Activated T-helper 17 cell treated with anti-CD3 and anti-CD28 coated beads, Interleukin-2, amount 50 U/mL, for 72 hours (primary cell): ENCODE results near the gene PDE6H. TPM values are rescaled to one million over a fixed set of nuclear protein-coding genes. Genes with fewer than 3 reads are reported as not detected.

ENCODE experiments used
- ATAC-seq: fragments of 150-1000 bp; cut with Tn5 transposase; replicated peaks from 2 replicates; pipeline ENCODE4 v1.10.0; 2021; ENCODE audit warnings: mild to moderate bottlenecking, moderate library complexity
- H3K27ac Mint-ChIP-seq: one replicate; pipeline ENCODE4 v1.8.0; 2022; ENCODE audit warnings: mixed read lengths
- H3K27me3 Mint-ChIP-seq: one replicate; pipeline ENCODE4 v1.8.0; 2022; ENCODE audit warnings: mixed read lengths
- H3K36me3 Mint-ChIP-seq: one replicate; pipeline ENCODE4 v1.8.0; 2022; ENCODE audit warnings: low read depth, mild to moderate bottlenecking, mixed read lengths
- H3K4me1 Mint-ChIP-seq: one replicate; pipeline ENCODE4 v1.8.0; 2022; ENCODE audit warnings: mixed read lengths
- H3K4me3 Mint-ChIP-seq: one replicate; pipeline ENCODE4 v1.8.0; 2022; ENCODE audit warnings: mild to moderate bottlenecking, mixed read lengths
- H3K9me3 Mint-ChIP-seq: one replicate; pipeline ENCODE4 v1.8.0; 2022; ENCODE audit warnings: mixed read lengths
- total RNA-seq, 2 donors: library from RNA; stranded (reverse); gene quantifications; one replicate each; pipeline ENCODE4 v1.2.3, GENCODE V29; 2022

The PDE6H gene
- total RNA-seq, 2 donors from 2014 or later = not detected

DNA sequence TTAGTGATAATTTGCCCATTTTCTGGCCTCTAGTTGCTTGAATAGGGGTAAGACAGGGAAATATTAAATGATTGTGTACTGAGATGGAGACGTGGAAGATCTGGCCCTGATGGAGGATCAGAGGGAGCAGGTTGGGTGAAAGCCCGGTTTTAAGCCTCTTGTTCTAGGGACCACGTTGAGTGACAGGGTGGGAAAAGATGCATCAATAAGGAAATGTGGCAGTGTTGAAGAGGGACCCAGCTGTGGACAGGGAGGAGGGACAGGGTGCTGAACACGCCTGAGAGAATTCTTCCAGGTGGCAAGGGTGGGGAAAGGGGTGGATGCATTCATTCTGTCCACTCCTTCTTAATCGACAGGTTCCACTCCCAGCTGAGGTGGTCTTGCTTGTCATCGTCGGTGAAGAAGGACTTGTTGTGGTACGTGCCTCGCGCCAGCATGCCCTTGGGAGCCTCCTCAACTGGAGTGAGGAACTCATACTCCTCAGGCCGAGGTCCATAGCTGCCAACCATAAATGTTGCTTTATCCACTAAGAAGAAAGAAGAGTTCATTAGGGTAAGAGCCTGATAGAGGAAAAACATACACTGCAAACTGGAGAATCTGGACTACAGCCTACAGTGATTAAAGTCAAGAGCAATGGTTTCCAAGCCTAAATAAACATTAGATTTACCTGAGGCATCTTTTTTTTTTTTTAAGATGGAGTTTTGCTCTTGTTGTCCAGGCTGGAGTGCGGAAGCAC, 30.5 kb upstream of the PDE6H start:
- Mint-ChIP-seq H3K36me3 (peaks cover 94% of the 10 kb centered on the region), H3K4me1 (peaks cover 29% of the 10 kb centered on the region), H3K27me3 (no peaks in the 10 kb centered on the region), H3K4me3 (no peak overlapping the region), H3K9me3 (no peaks in the 10 kb centered on the region), H3K27ac (peak overlapping the region; percentile 3)
- no peak for ATAC-seq

DNA sequence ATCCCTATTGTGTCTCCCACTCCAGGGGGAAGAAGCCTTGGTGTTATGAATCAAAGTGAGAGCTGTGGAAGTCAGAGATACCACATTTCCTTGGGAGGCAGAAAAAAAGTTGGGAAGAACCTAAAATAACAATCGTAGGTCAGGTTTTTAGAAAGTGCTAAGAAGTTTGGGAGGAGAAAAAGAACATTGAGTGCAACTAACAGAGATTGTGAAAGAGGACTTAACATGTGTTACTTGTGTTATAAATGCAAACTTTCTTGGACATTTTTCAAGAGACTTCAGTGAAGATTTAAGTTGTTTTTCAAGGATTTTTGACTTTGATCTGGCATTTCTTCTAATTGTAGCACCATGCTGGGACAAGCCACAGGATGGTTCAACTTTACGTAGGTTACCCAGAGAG, 26.7 kb upstream of the PDE6H start:
- H3K27ac Mint-ChIP-seq = peak overlapping the region; percentile 95
- H3K4me3 Mint-ChIP-seq = peak overlapping the region; percentile 81
- H3K9me3 Mint-ChIP-seq = no peaks in the 10 kb centered on the region
- no peak for ATAC-seq
- peaks cover 98% of the 10 kb centered on the region for H3K36me3 Mint-ChIP-seq
- peaks cover 44% of the 10 kb centered on the region for H3K4me1 Mint-ChIP-seq
- H3K27me3 Mint-ChIP-seq = no peaks in the 10 kb centered on the region

DNA sequence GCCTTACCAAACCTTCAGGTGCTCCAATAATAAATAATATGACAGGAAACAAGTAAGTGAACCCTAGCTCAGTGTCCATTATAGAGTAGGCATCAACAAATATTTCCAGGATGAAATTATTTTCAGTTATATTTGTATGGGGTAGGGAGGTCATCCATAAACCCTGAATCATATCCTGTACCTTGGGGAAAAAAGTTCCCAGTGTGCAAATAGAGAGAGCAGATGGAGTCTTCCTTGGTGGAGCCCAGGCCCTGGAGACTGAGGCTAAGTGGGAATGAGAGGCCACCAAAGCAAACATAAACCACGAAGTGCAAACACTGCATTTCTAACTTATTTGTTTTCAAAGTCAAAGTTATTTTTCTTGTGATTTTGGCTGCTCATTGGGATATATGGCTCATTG, 26.0 kb upstream of the PDE6H start:
- Mint-ChIP-seq H3K4me1 (peaks cover 51% of the 10 kb centered on the region), H3K4me3 (peak overlapping the region; percentile 81), H3K27ac (peak overlapping the region; percentile 95), H3K27me3 (no peaks in the 10 kb centered on the region), H3K36me3 (peaks cover 99% of the 10 kb centered on the region), H3K9me3 (no peaks in the 10 kb centered on the region)
- no peak for ATAC-seq

DNA sequence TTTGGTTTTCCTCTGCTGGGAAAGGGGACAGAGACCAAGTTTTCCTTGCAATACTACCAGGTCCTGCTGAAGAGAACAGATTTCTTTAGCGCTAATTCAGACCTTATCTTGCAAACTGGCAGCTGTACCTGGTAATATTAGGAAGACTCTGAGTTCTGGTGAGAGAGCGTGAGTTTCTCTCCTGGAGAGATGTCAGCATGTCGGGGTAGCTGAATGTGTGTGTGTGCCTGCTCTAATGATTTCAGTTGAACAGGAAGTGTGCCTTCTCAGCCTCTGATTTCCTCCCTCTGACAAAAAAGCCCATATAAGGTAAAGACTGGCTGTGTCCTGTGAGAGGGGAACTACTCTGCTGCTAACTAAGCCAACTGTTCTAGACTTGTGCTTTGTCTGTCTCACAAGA, 24.2 kb upstream of the PDE6H start:
- Mint-ChIP-seq H3K27me3 (no peaks in the 10 kb centered on the region), H3K4me3 (peak overlapping the region; percentile 81)

DNA sequence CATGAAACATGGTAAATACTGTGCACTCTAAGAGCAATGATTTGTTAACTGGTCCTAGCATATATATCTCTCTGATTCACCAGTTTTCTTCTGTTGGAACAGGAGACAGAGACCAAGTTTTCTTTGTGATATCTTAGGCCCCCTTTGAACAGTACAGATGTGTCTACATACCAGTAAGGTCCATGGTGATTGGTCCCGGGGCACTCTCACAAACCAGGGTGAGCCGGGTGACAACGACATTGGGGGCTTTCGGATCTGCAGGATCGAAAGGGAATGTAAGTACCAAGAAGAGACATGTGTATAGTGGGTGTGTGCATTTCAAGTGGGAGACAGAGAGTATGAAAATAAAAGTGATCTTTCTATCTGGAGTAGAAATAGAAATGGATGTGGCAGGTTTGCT, 23.2 kb upstream of the PDE6H start:
- Mint-ChIP-seq H3K27ac (peak overlapping the region; percentile 95), H3K27me3 (no peaks in the 10 kb centered on the region), H3K36me3 (peaks cover 98% of the 10 kb centered on the region), H3K4me3 (peak overlapping the region; percentile 81), H3K4me1 (peaks cover 68% of the 10 kb centered on the region), H3K9me3 (no peaks in the 10 kb centered on the region)
- ATAC-seq = no peak

More for the DNA sequence above, 24.2 kb upstream of the PDE6H start:
- ATAC-seq = peak; percentile 69
- Mint-ChIP-seq H3K27ac (peak overlapping the region; percentile 95), H3K9me3 (no peaks in the 10 kb centered on the region), H3K36me3 (peaks cover 98% of the 10 kb centered on the region), H3K4me1 (peaks cover 61% of the 10 kb centered on the region)

DNA sequence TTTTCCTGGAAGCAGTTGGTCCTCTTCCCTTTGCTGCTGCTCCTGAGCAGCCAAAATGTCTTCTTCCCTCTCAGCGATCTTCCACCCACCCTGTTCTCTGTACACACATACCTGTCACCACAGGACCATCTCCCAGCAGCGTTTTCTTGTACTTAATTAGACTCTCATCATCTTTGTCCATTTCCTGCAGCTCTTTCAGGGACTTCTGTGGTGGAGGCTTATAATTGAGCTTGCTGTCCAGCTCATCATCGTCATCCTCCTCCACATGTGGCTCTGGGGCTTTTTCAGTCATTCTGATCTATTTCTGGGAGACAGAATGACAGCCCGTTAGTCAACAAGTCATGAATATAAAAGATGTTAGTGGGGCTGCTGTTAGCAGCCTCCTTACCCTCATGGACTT, 22.4 kb upstream of the PDE6H start:
- Mint-ChIP-seq H3K36me3 (peaks cover 93% of the 10 kb centered on the region), H3K27me3 (no peaks in the 10 kb centered on the region), H3K4me1 (peaks cover 65% of the 10 kb centered on the region), H3K9me3 (no peaks in the 10 kb centered on the region), H3K27ac (peak overlapping the region; percentile 95), H3K4me3 (peak overlapping the region; percentile 81)
- peak; percentile 65 for ATAC-seq

DNA sequence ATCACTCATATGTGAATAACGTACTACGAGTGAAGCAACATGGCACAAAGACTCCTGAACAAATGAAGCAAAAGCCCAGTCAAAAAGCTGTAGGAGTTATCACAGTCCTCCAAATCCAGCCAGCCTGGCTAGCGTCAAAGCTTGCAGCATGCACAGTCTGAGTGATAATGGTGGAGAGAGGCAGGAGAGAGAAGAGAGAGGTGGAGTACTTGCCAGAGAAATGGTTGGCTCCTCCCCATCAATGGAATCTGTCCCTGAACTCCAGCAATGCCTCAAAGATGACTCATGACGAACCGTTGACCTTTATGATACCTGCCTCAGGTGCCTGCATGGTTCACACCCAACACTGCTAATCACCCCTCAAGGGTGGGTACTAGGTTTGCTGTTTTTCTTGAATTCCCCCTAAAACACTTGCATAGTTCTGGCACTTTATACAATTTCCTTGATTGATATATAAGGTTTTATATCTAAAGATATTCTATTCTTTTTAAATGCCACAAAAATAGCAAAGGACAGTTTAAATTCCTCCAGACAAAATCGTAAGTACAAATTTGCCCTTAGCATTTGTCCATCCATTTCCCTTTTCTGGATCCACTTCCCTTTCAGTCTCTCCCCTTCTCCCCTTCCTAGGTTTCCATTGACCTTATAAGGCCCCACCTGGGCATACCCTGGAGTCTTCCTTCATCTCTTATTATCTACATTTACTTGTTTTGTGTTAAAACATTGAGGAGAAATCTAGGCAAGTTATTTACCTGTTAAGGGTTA, 21.7 kb upstream of the PDE6H start:
- Mint-ChIP-seq H3K36me3 (peaks cover 93% of the 10 kb centered on the region), H3K27ac (peak overlapping the region; percentile 95), H3K9me3 (no peaks in the 10 kb centered on the region), H3K4me1 (peaks cover 65% of the 10 kb centered on the region), H3K27me3 (no peaks in the 10 kb centered on the region), H3K4me3 (peak overlapping the region; percentile 81)
- peak; percentile 23 for ATAC-seq

DNA sequence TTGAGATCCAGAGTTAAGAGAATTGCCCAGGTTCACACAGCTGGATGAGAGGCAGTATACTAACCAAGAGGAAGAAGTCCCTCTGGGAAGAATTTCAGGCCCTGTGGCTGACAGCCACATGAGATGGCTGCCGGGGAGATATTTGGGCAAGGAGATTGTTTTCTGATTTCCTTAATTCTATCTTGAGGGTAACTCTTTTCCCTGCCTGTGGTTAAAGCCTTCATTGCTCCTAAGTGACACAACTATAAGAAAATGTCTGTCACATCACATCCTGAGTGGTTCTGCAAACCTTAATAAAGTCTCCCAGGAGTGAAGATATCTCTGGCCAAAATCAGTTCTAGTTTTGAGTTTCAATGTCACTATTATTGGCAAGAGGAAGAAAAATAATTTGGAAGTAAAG, 21.0 kb upstream of the PDE6H start:
- Mint-ChIP-seq H3K36me3 (peaks cover 93% of the 10 kb centered on the region), H3K9me3 (no peaks in the 10 kb centered on the region), H3K27me3 (no peaks in the 10 kb centered on the region), H3K4me1 (peaks cover 59% of the 10 kb centered on the region), H3K4me3 (peak overlapping the region; percentile 81), H3K27ac (peak overlapping the region; percentile 95)
- ATAC-seq = no peak

DNA sequence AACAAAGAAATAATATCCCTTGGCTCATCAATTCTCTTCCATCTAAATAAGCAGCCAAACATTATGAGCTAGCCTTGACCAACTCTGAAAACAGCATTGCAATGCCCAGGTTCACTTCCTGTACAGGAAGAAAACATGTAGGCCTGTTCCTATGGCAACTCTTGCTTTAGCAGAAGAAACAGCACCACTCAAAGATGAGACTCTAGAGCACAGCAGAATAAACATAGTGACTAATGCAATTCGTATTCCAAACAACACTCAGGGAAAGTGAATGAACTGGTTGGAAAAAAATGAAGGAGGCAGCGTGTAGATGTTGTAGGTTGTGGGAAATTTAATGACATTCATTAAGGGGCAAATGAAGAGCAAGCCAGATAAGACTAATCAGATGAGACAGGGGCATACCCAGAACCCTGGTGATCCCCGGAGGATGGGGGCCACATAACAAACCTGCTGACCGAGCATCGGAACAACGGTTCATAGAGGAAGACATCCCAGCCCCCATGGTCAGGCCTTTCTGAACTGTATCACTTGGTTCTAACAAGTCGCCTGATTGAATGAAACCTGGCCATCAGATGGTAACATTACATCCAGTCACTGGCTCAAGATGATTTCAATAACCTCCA, 20.4 kb upstream of the PDE6H start:
- peaks cover 56% of the 10 kb centered on the region for H3K4me1 Mint-ChIP-seq
- peak overlapping the region; percentile 81 for H3K4me3 Mint-ChIP-seq
- peaks cover 93% of the 10 kb centered on the region for H3K36me3 Mint-ChIP-seq
- H3K27ac Mint-ChIP-seq = peak overlapping the region; percentile 95
- H3K9me3 Mint-ChIP-seq = no peaks in the 10 kb centered on the region
- H3K27me3 Mint-ChIP-seq = no peaks in the 10 kb centered on the region
- peak; percentile 67 for ATAC-seq

DNA sequence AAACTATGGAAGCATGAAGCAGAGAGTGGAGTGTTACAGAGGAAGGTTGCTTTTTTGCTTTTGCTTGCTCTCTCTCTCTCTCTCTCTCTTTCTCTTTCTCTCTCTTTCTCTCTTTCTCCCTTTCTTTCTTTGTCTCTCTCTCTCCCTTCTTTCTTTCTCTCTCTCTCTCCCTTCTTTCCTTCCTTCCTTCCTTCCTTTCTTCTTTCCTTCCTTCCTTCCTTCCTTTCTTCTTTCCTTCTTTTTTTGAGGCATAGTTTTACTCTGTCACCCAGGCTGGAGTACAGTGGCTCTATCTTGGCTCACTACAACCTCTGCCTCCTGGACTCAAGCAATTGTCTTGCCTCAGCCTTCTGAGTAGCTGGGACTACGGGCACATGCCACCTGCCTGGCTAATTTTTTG, 19.1 kb upstream of the PDE6H start:
- peaks cover 93% of the 10 kb centered on the region for H3K36me3 Mint-ChIP-seq
- ATAC-seq = no peak
- no peaks in the 10 kb centered on the region for H3K9me3 Mint-ChIP-seq
- no peaks in the 10 kb centered on the region for H3K27me3 Mint-ChIP-seq
- H3K27ac Mint-ChIP-seq = peak overlapping the region; percentile 95
- peaks cover 56% of the 10 kb centered on the region for H3K4me1 Mint-ChIP-seq
- peak overlapping the region; percentile 81 for H3K4me3 Mint-ChIP-seq

DNA sequence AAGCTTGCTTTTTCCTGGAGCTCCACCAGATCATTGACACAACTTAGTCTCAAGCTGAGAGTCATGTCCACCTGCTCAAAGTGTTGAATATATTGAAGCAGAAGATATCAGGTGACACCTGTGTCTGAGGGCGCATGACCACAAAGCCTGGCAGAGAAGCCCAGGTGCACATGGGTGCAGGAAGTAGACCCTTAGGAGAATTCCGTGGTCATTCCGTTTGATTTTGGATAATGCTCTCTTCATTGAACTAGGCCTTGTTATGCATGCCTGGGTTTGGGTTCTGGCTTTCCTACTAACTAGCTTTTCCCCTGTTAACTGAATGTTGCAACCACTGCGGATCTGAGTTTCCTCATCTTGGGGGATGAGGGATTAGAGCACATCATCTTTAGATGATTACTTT, 18.6 kb upstream of the PDE6H start:
- H3K36me3 Mint-ChIP-seq = peaks cover 93% of the 10 kb centered on the region
- no peaks in the 10 kb centered on the region for H3K9me3 Mint-ChIP-seq
- ATAC-seq = no peak
- no peaks in the 10 kb centered on the region for H3K27me3 Mint-ChIP-seq
- peak overlapping the region; percentile 95 for H3K27ac Mint-ChIP-seq
- peaks cover 51% of the 10 kb centered on the region for H3K4me1 Mint-ChIP-seq
- H3K4me3 Mint-ChIP-seq = peak overlapping the region; percentile 81

DNA sequence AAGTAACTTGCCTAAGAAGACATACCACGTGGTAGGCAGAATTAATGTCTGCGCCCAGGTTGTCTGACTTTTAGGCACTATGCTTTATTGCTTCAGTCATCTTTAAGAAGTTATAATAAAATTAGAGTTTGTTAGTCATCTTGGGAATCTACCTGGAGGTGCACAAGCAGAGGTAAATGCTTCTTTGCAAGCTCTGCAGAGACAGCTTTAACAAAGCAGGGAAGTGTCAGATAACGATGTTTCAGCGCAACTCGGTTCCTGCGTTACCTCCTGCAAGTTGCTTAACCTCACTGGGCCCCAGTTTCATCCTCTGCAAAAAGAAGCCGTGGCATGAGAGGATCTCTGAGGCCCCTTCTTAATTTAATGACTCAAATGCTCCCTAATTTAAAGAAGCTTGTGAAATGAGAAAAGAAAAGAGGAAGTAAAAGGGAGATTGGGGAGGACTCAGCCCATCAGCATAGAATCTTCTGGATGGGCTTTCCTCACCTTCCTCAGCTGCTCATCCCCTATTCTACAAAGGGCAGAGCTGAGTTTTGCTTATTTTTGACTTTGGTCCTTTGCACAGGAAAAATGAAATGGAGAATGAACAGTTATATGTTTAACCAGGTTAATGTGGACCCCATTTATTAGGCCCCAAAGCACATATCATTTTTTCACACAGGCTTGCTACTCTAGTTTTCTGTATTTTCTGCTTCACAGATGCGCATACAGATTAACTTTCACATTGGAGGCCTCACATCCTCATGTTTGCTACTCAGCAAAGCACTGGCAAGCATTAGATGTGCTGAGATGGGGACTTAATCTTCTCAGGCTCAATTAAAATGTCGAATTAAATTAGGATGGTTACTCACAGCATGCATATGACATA, 16.6 kb upstream of the PDE6H start:
- peaks cover 93% of the 10 kb centered on the region for H3K36me3 Mint-ChIP-seq
- peak overlapping the region; percentile 81 for H3K4me3 Mint-ChIP-seq
- H3K27ac Mint-ChIP-seq = peak overlapping the region; percentile 93
- H3K4me1 Mint-ChIP-seq = peaks cover 34% of the 10 kb centered on the region
- no peak for ATAC-seq
- no peaks in the 10 kb centered on the region for H3K27me3 Mint-ChIP-seq
- H3K9me3 Mint-ChIP-seq = no peaks in the 10 kb centered on the region

DNA sequence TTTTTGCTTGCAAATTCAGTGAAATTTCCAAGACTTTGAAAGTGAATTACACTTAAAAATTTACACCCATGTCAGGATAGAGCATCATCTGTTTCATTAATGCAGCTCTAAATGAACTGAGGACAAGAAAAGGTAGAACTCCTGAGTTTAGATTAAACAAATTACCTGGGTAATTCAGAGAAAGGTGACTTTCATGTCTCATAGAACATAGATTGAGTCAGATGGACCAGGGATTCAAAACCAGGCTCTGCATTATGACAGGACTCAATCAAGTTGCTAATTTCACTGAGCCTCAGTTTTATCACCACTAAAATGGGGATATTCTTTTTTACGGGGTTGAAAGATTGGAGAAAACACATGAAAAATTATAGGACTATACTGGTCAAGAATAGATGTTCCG, 15.9 kb upstream of the PDE6H start:
- peaks cover 28% of the 10 kb centered on the region for H3K4me1 Mint-ChIP-seq

More for the DNA sequence above, 15.9 kb upstream of the PDE6H start:
- no peaks in the 10 kb centered on the region for H3K27me3 Mint-ChIP-seq
- H3K27ac Mint-ChIP-seq = peak overlapping the region; percentile 93
- H3K4me3 Mint-ChIP-seq = peak overlapping the region; percentile 81
- ATAC-seq = no peak
- peaks cover 90% of the 10 kb centered on the region for H3K36me3 Mint-ChIP-seq
- no peaks in the 10 kb centered on the region for H3K9me3 Mint-ChIP-seq
